NT2/D1 (cell line): ENCODE results near the gene SLC6A7.

Experiments
- DNase-seq: peaks from one replicate; pipeline ENCODE4 v3.0.0-alpha.2; 2011; ENCODE audit warnings: low read depth, low spot score
- H3K27me3 ChIP-seq: 2 replicates; pipeline ENCODE4 v1.6.0; 2011; ENCODE audit warnings: mild to moderate bottlenecking; ENCODE audit not compliant: insufficient read length, insufficient read depth
- H3K36me3 ChIP-seq: 2 replicates; pipeline ENCODE4 v1.6.1; 2011; ENCODE audit warnings: mild to moderate bottlenecking, low read length, mixed read lengths; ENCODE audit not compliant: insufficient read depth, insufficient read length
- H3K4me1 ChIP-seq: 2 replicates; pipeline ENCODE4 v1.5.1; 2011; ENCODE audit not compliant: insufficient read depth, insufficient read length
- H3K4me3 ChIP-seq: 2 replicates; pipeline ENCODE4 v1.5.1; 2011; ENCODE audit warnings: low read depth; ENCODE audit not compliant: insufficient read length
- H3K9ac ChIP-seq: 2 replicates; pipeline ENCODE4 v1.6.0; 2011; ENCODE audit warnings: low read depth; ENCODE audit not compliant: insufficient read length
- H3K9me3 ChIP-seq: 2 replicates; pipeline ENCODE4 v1.5.1; 2011; ENCODE audit warnings: mild to moderate bottlenecking, low read length; ENCODE audit not compliant: insufficient read depth
- SUZ12 ChIP-seq: IDR thresholded peaks from 2 replicates; pipeline ENCODE4 v1.6.1; 2011; ENCODE audit not compliant: insufficient read length, insufficient read depth; ENCODE audit errors: extremely low read depth
- YY1 ChIP-seq: IDR thresholded peaks from 2 replicates; pipeline ENCODE4 v1.6.1; 2011; ENCODE audit not compliant: insufficient read length, insufficient read depth
- ZNF274 ChIP-seq: IDR thresholded peaks from 2 replicates; pipeline ENCODE4 v1.6.1; 2011; ENCODE audit warnings: mild to moderate bottlenecking, low read depth, low read length

SLC6A7 gene

GRCh38 chr5:150241298-150242160 is 51.7 kb downstream of the SLC6A7 start:
- no peak for TF ChIP-seq ZNF274
- TF ChIP-seq YY1, result no peak
- TF ChIP-seq SUZ12, result no peak
- Histone ChIP-seq H3K27me3 (no peaks in the 10 kb centered on the region), H3K36me3 (no peaks in the 10 kb centered on the region), H3K4me3 (no peak overlapping the region), H3K9me3 (no peaks in the 10 kb centered on the region), H3K4me1 (no peaks in the 10 kb centered on the region), H3K9ac (no peak overlapping the region)
- no peak for DNase-seq

DNA sequence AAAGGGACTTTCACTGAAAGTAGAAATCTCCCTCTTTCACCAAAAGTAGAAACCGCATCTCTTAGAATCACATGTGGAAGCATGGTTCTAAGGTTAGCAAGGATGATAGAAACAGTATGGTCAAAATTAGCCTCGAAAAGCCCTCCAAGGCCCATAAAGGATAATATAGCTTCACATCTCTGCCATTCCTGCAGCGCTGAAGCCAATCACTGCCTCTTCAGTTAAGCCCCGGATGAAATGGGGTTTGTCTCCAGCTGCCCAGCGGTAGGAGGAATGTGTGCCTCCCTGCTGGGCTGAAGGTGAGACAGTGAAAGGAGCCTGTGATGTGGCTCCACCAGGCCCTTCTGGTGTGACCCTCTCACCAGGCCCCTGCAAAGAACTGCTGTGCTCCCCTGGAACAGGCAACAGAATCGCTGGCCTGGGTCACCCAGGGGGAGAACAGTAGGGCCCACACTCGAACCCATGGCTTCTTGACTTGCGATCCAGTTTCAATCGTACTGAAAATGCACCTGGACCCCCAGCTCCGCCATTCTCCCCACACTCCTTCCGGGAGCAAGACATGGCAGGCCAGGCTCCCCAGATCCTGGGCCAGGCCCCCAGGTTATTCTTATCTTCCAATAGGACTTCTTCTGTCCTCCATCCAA is 52.5 kb downstream of the SLC6A7 start:
- H3K9ac ChIP-seq, result no peak overlapping the region
- TF ChIP-seq SUZ12, result no peak
- TF ChIP-seq YY1, result no peak
- no peak for TF ChIP-seq ZNF274
- no peaks in the 10 kb centered on the region for H3K9me3 ChIP-seq
- H3K4me3 ChIP-seq, result no peak overlapping the region
- H3K27me3 ChIP-seq, result no peaks in the 10 kb centered on the region
- H3K36me3 ChIP-seq, result no peaks in the 10 kb centered on the region
- DNase-seq, result no peak
- no peaks in the 10 kb centered on the region for H3K4me1 ChIP-seq

- DNase-seq, result no peak
- Histone ChIP-seq H3K4me3 (no peak overlapping the region), H3K4me1 (no peaks in the 10 kb centered on the region), H3K36me3 (no peaks in the 10 kb centered on the region), H3K9me3 (no peaks in the 10 kb centered on the region), H3K9ac (no peak overlapping the region), H3K27me3 (no peaks in the 10 kb centered on the region)
- TF ChIP-seq SUZ12, result no peak
- TF ChIP-seq ZNF274, result no peak
- TF ChIP-seq YY1, result no peak
Measured at GRCh38 chr5:150243590-150243989, 53.7 kb downstream of the SLC6A7 start.

- no peak for DNase-seq
- H3K27me3 ChIP-seq, result no peaks in the 10 kb centered on the region
- H3K9ac ChIP-seq, result no peak overlapping the region
- H3K9me3 ChIP-seq, result no peaks in the 10 kb centered on the region
- TF ChIP-seq SUZ12 (no peak), ZNF274 (no peak), YY1 (no peak)
- H3K4me1 ChIP-seq, result no peaks in the 10 kb centered on the region
- no peaks in the 10 kb centered on the region for H3K36me3 ChIP-seq
- no peak overlapping the region for H3K4me3 ChIP-seq
Measured at GRCh38 chr5:150244209-150244608, 54.3 kb downstream of the SLC6A7 start.

DNA sequence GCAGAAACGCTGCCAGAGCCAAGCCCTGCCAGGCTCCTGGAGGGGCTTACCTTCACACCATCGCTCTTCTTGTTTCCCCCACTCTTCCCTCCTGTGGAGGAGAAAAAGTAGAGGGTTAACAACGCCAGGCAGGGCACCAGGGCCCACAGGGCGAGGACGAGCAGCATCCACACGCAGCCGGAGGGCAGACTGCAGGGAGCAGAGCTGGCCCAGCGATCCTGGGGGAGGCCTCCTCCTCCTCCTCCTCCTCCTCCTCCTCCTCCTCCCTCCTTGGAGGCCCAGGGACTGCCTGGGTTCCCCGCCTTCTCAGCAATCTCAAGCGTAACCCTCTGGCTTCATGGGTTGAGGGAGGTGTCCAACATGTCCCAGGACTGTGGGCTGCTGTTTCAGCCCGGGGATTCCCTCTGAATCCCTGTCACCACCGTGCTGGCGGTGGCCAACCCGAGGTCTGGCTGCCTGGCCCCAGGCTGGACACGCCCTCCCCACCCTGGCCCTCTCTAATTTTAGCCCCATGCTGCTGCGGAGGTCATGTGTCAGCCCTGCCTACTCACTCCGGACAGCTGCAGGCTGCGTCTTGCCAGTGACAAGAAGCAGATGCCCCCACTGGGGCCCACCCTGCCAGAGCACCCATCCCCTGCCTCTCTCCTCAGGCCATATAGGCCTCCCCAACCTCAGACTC is 55.4 kb downstream of the SLC6A7 start:
- TF ChIP-seq YY1, result no peak
- no peak for TF ChIP-seq SUZ12
- TF ChIP-seq ZNF274, result no peak
- H3K36me3 ChIP-seq, result no peaks in the 10 kb centered on the region
- H3K9ac ChIP-seq, result no peak overlapping the region
- H3K27me3 ChIP-seq, result no peaks in the 10 kb centered on the region
- DNase-seq, result no peak
- no peaks in the 10 kb centered on the region for H3K9me3 ChIP-seq
- no peaks in the 10 kb centered on the region for H3K4me1 ChIP-seq
- no peak overlapping the region for H3K4me3 ChIP-seq

DNA sequence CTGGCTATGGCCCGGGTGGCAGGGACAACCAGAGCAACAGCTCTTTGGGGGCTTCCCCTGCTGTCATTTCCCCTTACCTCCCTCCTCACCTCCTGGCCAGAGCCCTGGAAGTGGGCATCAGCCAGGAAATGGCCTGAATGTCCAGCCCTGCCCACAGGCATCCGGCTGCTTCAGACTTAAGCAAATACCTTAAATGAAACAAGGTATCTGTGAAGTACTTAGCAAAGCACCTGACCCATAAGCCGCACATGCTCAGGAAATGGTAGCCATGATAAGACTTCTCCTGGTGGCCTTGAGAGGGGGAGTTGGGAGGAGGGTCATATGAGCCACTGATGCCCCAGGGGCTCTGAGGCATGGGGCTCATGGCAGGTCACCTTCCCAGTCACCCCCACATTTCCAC is 55.9 kb downstream of the SLC6A7 start:
- no peak overlapping the region for H3K4me3 ChIP-seq
- H3K9me3 ChIP-seq, result no peaks in the 10 kb centered on the region
- H3K27me3 ChIP-seq, result no peaks in the 10 kb centered on the region
- no peaks in the 10 kb centered on the region for H3K4me1 ChIP-seq
- no peak overlapping the region for H3K9ac ChIP-seq
- no peaks in the 10 kb centered on the region for H3K36me3 ChIP-seq
- no peak for DNase-seq
- TF ChIP-seq ZNF274 (no peak), SUZ12 (no peak), YY1 (no peak)

- H3K4me1 ChIP-seq, result no peaks in the 10 kb centered on the region
- H3K9ac ChIP-seq, result no peak overlapping the region
- no peaks in the 10 kb centered on the region for H3K9me3 ChIP-seq
- no peak for DNase-seq
- no peak overlapping the region for H3K4me3 ChIP-seq
- no peaks in the 10 kb centered on the region for H3K27me3 ChIP-seq
- TF ChIP-seq SUZ12 (no peak), ZNF274 (no peak), YY1 (no peak)
- H3K36me3 ChIP-seq, result no peaks in the 10 kb centered on the region
Measured at GRCh38 chr5:150246429-150246828, 56.6 kb downstream of the SLC6A7 start.
